ENCODE data around the gene NAGPA.

NAGPA gene

GRCh38 chr16:5062790-5063765 is 29.3 kb upstream of the NAGPA start:
- no peak overlapping the region for H3K27ac ChIP-seq

DNA sequence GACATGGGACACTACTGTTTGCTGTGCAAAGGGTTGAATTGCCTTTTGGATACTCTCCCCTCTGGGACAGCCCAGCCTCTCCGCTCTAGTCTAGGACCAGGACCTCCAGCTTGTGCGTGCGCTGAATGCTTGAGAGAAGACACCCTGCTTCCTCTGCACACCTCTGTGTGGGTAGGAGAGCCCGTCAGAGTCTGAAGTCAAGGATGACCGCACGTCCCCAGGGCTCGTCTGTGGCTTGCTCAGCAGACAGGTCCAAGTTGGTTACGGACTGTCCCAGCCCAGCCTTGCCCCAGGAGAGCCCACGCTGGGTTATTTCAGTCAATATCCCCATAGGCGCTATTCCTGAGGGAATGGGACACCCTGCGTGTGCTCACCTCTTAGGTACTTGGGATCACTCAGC is 28.3 kb upstream of the NAGPA start:
- peaks cover 30% of the 10 kb centered on the region for H3K27me3 ChIP-seq
- H3K36me3 ChIP-seq: no peaks in the 10 kb centered on the region
- H3K9me3 ChIP-seq: no peaks in the 10 kb centered on the region
- TF ChIP-seq CTCF (IDR thresholded peaks at IDR 0.05): no peak
- no peaks in the 10 kb centered on the region for H3K4me1 ChIP-seq (ENCODE audit: control insufficient read depth in 1 of 2, insufficient read depth in 1 of 2, low read depth in 1 of 2, low read length in 1 of 2)
- H3K27ac ChIP-seq: no peak overlapping the region
- no peak overlapping the region for H3K4me3 ChIP-seq (ENCODE audit: low read depth in 1 of 2, low read length in 1 of 2)

More at GRCh38 chr16:5062790-5063765, 29.3 kb upstream of the NAGPA start:
- Histone ChIP-seq H3K4me3 (ENCODE audit: low read depth in 1 of 2, low read length in 1 of 2) (no peak overlapping the region), H3K9me3 (no peaks in the 10 kb centered on the region), H3K36me3 (no peaks in the 10 kb centered on the region), H3K27me3 (peaks cover 26% of the 10 kb centered on the region), H3K4me1 (ENCODE audit: control insufficient read depth in 1 of 2, insufficient read depth in 1 of 2, low read depth in 1 of 2, low read length in 1 of 2) (no peaks in the 10 kb centered on the region)
- no peak for TF ChIP-seq CTCF (IDR thresholded peaks at IDR 0.05)

DNA sequence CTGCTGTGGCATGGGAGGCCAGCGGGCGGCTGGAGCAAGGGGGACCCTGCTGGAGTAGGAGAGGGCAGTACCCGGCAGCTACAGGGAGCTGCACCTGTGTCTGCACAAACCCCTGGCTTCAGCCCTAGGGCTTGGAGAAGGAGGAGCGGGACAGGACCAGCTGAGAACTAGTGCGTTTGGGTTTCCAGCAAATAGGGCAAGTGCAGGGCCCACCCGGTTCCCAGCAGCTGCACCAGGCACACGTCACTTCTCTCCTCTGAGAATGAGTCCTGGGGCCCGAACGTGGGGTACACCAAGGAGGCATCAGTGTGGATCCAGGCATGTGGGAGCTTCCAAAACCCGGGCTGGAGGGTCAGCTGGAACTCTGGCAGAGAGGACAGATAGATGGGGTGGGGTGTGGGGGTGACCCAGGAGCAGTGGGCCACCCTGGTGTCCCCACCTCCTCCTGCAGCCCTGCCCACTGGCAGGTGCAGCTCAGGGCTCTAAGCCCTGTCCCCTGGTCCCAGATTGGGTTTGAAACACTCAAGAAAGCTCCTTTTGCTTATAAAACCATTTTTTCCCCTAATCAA is 26.4 kb upstream of the NAGPA start:
- no peaks in the 10 kb centered on the region for H3K4me1 ChIP-seq (ENCODE audit: control insufficient read depth in 1 of 2, insufficient read depth in 1 of 2, low read depth in 1 of 2, low read length in 1 of 2)
- H3K27me3 ChIP-seq: peaks cover 37% of the 10 kb centered on the region
- H3K4me3 ChIP-seq (ENCODE audit: low read depth in 1 of 2, low read length in 1 of 2): no peak overlapping the region
- TF ChIP-seq CTCF (IDR thresholded peaks at IDR 0.05): no peak
- no peaks in the 10 kb centered on the region for H3K36me3 ChIP-seq
- H3K9me3 ChIP-seq: no peaks in the 10 kb centered on the region
- no peak overlapping the region for H3K27ac ChIP-seq

DNA sequence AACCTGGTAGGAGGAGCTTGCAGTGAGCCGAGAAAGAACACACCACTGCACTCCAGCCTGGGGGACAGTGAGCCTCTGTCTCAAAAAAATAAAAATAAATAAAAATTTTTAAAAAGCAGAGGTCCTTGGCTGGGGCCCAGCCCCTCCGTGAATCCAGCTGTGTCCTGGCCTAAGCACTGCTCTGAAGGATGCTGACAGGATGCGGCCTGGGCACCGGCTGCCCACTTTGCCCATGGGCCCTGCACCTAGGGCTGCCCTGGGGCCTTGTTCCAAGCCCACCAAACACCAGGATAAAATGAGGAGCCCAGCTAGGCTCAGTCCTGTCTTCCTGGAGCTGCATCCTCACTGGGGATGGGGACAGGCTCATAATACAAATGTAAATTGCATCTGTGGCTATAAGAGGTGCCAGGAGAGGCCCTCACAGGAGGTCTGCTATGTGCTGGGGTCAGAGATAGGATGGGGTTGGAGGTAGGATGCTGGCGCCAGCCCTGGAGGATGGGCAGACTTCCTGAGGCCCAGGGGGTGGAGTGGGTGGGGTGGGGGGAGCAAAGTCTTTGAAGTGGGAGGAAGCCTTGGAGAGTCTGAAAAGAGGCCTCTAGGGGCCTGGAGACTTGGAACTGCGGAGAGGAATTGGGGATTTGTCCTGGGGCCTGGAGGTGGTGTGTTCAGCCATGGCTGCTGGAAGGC is 25.8 kb upstream of the NAGPA start:
- H3K9me3 ChIP-seq: no peaks in the 10 kb centered on the region
- no peak overlapping the region for H3K4me3 ChIP-seq (ENCODE audit: low read depth in 1 of 2, low read length in 1 of 2)
- no peaks in the 10 kb centered on the region for H3K36me3 ChIP-seq
- no peaks in the 10 kb centered on the region for H3K4me1 ChIP-seq (ENCODE audit: control insufficient read depth in 1 of 2, insufficient read depth in 1 of 2, low read depth in 1 of 2, low read length in 1 of 2)
- no peak overlapping the region for H3K27ac ChIP-seq
- H3K27me3 ChIP-seq: peaks cover 41% of the 10 kb centered on the region
- no peak for TF ChIP-seq CTCF (IDR thresholded peaks at IDR 0.05)

- Histone ChIP-seq H3K4me1 (ENCODE audit: control insufficient read depth in 1 of 2, insufficient read depth in 1 of 2, low read depth in 1 of 2, low read length in 1 of 2) (no peaks in the 10 kb centered on the region), H3K36me3 (no peaks in the 10 kb centered on the region), H3K27me3 (peaks cover 39% of the 10 kb centered on the region), H3K4me3 (ENCODE audit: low read depth in 1 of 2, low read length in 1 of 2) (no peak overlapping the region), H3K9me3 (no peaks in the 10 kb centered on the region), H3K27ac (no peak overlapping the region)
- no peak for TF ChIP-seq CTCF (IDR thresholded peaks at IDR 0.05)
Observed at GRCh38 chr16:5058476-5058875, 24.7 kb upstream of the NAGPA start.
